ENCODE results near the gene LYG2.

GRCh38 chr2:99201959-99202678 lies 53.3 kb downstream of the LYG2 start:
- TF ChIP-seq TAF1 (IDR thresholded peaks at IDR 0.05; ENCODE audit: low read depth, low read length) (no peak), POLR2AphosphoS5 (IDR thresholded peaks at IDR 0.05; ENCODE audit: low read depth, low read length) (no peak), POLR2A (IDR thresholded peaks at IDR 0.05; ENCODE audit: low read depth, low read length) (no peak)
